Liver (tissue), 2 donors: ENCODE measurements around the gene NAP1L4.

Experiments
- FOXA2 ChIP-seq: IDR thresholded peaks from 2 replicates; pipeline ENCODE4 v1.6.1; 2016; ENCODE audit warnings: antibody characterized with exemption
- TF ChIP-seq, protein P1 (sequence below): fragments of 150-350 bp; IDR thresholded peaks from 2 replicates; pipeline ENCODE4 v1.5.1; 2017; ENCODE audit warnings: improper control_type of control experiment, low read depth, low read length; ENCODE audit not compliant: missing input control
- TF ChIP-seq, protein P2 (sequence below): IDR thresholded peaks from 2 replicates; pipeline ENCODE4 v1.6.1; 2016; ENCODE audit warnings: antibody characterized with exemption
- donor health status: healthy.

DNA sequence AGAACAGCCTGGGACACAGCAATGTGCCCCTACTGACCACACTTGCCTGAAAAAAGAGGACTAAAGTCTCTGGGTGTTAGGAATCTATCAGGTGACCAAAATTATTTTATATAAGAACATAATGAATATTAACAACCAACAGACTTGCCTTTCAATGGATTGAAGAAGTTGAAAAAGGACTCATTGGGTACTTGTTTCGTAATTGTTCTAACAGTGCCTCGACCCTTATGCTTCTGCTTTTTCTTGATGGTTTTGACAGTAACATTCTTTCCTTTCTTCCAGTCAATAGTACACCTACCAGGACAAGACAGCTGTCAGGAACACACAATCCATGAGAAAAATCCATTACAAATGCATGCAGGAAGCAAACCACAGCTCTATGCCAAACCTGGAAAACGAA is 33.9 kb downstream of the NAP1L4 start:
- TF ChIP-seq, protein P1, sequence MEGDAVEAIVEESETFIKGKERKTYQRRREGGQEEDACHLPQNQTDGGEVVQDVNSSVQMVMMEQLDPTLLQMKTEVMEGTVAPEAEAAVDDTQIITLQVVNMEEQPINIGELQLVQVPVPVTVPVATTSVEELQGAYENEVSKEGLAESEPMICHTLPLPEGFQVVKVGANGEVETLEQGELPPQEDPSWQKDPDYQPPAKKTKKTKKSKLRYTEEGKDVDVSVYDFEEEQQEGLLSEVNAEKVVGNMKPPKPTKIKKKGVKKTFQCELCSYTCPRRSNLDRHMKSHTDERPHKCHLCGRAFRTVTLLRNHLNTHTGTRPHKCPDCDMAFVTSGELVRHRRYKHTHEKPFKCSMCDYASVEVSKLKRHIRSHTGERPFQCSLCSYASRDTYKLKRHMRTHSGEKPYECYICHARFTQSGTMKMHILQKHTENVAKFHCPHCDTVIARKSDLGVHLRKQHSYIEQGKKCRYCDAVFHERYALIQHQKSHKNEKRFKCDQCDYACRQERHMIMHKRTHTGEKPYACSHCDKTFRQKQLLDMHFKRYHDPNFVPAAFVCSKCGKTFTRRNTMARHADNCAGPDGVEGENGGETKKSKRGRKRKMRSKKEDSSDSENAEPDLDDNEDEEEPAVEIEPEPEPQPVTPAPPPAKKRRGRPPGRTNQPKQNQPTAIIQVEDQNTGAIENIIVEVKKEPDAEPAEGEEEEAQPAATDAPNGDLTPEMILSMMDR, result no peak
- TF ChIP-seq, protein P2, sequence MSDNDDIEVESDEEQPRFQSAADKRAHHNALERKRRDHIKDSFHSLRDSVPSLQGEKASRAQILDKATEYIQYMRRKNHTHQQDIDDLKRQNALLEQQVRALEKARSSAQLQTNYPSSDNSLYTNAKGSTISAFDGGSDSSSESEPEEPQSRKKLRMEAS, result no peak
- TF ChIP-seq FOXA2, result no peak
